Measurements from ENCODE around the gene MATCAP1.

Gene MATCAP1

DNA sequence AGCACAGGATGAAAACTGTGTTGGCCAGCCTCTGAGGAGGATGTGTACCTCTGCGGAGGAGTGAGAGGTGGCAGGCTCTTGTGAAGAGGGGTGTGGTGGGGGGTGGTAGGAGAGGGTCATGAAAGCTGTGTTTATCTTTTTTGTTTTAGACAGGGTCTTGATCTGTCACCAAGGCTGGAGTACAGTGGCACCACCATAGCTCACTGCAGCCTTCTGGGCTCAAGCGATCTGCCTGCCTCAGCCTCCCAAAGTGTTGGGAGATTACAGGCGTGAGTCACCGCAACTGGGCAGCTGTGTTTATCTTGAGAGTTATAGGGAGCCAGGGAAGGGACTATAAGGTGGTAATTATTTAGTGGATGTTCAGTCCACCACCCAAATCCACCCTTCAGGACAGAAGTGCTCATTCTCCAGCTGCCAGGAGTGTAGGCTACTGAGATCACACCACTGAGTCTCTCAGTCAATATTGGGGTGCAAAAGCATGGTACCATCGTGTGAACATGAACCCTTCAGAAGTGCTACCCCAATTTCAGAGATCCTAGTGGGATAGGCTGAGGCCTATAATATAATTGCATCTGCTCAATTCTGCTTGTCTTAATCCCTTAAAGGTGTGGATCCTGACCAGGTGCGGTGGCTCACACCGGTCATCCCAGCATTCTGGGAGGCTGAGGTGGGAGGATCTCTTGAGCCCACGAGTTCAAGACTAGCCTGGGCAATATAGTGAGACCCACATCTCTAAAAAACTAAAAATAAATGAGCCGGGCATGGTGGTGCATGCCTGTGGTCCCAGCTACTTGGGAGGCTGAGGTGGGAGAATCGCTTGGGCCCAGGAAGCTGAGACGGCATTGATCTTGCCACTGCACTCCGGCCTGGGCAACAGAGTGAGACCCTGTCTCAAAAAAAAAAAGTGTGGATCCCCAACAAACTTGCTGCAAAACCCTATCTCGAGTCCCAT, 7.0 kb upstream of the MATCAP1 start:
- DNase-seq, result no peak

GRCh38 chr16:67190041-67190440, 6.3 kb upstream of the MATCAP1 start, which contains the start of gene EXOC3L1:
Gene EXOC3L1 (minus strand): TSS chr16:67190136. CDS start chr16:67189676, 460 bp downstream.
- no peak for DNase-seq

DNA sequence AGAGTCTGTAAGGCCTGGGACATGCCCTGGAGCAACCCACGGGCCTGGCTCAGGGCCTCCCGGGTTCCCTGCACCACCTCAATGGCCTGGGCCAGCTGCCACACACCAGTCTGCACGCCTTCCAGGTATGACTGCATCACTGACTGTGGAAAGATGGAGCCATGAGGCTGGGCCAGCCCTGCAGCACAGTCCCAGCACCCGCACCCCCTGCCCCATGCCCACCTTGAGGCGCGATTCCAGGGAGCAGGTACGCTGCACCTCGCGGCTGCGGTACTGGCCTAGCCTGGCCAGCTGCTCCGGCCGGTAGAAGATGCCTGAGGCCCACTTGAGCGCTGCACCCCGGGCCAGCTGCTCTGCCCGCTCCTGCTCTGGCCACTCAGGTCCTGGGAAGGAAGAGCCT, 5.0 kb upstream of the MATCAP1 start:
- DNase-seq, result no peak

DNA sequence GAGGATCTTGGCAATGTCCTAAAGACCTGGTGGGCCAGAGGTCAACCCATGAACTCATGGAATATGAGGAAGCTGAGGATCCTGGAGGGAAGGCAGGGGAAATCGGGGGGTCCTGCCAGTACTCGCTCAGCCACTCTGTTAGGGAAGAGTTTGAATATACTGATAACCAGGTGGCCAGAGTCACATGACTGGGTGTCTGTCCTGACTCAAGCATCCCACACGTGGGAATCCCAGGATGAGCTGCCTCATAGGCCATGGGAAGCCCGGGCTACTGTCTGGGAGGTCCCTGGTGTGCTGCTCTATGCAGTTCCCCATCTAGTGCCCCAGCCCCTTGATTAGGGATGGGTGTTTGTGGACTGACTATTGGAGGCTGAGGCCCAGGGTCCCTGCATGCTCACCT, 4.6 kb upstream of the MATCAP1 start:
- DNase-seq, result no peak

DNA sequence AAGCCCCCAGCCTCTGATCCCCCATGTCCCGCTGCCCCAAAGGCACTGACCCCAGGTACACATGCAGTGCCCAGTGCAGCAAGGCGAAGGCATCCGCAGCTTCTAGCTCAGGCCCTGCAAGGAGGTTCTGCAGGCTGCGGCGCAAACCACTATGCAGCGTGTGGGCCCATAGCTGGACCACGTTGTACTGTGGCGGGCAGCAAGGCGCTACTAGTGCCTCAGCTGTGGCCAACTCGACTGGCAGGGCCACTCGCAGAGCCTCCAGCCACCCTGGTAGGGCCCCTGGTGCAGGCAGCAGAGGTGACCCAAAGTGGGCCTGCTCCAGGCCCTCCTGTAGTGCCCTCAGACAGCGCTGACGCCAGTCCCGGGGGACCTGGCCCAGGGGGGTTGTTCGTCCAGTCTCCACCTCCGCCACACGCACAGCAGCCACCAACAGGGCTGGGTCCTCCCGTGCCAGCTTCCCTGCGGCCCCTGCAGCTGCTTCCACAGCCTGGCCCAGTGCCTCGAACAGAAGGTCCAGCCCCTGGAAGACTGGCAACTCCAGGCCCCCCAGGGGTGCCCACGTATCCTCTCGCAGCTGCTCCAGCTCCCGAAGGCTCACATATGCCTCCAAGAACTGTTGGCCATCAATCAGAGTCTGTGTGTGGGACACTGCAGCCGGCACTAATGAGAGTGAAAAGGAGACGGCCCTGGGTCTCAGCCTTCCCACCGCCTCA, 3.6 kb upstream of the MATCAP1 start:
- no peak for DNase-seq

DNA sequence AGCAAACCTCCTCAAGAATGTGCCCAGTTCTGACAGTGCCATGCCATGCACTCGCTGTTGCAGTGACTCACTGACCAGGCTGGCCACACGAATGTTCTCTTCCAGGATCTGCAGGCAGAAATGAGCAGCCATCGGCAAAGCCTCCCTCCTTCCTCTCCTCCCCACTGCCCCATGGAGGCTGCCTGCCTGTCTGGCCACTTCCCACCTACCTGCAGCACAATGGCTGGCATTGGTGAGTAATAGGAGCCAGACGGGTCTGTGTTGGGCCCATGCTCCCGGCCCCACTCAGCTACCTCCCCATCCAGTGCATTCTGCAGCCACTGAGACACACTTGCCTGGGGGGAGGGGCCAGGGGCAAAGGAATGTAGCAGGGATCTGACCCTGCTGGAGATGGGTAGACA, 2.8 kb upstream of the MATCAP1 start:
- DNase-seq, result no peak

DNA sequence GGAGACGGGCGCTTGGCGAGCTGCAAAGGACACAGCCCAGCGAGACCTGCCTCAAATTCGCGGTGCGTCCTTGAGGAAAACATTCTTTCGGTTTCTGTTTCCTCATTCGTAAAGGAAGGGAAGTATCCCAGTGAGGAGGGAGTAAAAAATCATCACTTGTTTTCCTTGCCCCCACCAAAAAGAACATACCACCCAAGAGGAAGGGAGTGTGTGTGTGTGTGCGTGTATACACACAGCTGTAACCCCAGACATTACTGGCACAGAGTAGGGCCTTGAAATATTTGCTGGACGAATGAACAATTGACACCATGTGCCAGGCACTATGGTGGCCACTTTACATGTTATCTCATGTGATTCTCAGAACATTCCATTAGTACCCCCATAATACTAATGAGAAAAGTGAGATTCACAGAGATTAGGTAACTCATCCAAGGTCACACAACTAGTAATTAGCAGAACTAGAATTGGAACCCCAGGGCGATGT, 1.9 kb upstream of the MATCAP1 start:
- DNase-seq, result no peak

GRCh38 chr16:67184995-67185650, 1.4 kb upstream of the MATCAP1 start:
- DNase-seq, result peak; percentile 74

GRCh38 chr16:67184453-67184994, 761 bp upstream of the MATCAP1 start:
- no peak for DNase-seq

DNA sequence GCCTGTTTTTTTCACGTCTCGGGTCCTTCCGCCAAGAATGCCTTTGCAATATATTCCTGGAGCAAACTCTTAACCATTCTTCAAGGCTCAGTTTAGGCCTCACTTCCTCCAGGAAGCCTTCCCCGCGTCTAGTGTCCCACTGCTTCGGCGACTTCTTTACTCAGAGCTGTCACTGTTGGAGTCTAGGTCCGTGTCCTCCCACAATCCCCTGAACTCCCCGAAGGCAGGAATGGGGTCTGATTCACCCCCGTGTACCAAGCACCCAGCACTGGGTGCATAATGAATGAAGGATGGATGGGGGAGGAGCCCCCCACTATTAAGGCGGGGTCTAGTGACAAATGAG, 508 bp downstream of the MATCAP1 start:
- DNase-seq, result no peak

- DNase-seq, result no peak
These were observed 1.5 kb downstream of the MATCAP1 start for GRCh38 chr16:67182288-67182687.

DNA sequence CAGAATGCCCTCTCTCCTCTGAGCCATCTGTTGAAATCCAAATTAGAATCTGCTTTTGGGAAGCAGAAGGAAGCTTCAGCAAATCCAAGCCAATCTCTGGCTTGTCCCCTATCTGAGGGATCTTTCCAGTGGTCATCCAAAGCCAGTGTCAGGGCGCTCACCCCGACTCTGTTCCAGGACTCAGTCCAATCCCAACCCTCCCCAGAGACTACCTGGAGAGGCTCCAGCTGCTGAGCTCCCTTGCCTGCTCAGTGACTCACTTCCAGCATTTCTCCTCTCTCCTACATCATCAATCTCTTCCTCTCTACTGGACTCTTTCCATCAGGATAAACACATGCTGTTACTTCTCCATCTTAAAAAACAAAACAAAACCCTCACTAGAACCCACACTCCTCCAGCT, 2.4 kb downstream of the MATCAP1 start:
- DNase-seq, result no peak

GRCh38 chr16:67180166-67180565, 3.6 kb downstream of the MATCAP1 start:
- DNase-seq, result no peak

DNA sequence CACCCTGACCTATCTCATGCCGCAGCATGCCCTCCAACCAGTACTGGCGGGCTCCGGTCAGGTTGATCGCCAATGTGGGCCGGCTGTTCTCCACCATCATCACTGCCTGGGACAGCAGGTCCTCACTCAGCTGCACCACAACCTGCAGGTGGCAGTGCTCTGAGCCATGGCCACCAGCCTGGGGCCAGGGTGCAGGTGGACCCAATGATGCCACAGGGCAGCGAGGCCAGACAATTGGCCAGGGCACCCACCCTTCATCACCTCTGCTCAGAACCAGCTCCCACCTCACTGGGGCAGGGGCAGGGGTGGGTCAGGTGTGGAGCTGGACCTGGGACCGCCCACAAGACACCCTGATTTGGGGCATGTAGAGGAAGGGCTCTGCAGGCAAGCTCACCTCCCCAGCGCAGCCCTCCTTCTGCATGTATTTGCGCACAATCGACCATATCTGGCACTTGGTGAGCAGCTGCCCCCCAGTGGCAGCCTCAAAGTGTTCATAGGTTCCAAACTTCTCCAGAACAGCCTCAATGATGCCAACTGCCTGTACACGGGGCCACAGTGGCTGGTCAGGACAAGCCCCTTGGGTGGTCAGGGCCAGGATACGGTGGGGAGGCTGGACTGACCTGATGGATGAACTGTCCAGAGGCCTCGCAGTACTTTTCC, 4.2 kb downstream of the MATCAP1 start:
- no peak for DNase-seq

GRCh38 chr16:67177743-67178699, 5.7 kb downstream of the MATCAP1 start:
- peak; percentile 57 for DNase-seq

GRCh38 chr16:67176662-67177061, 7.1 kb downstream of the MATCAP1 start:
- DNase-seq, result no peak

- DNase-seq, result no peak
These were observed 9.0 kb downstream of the MATCAP1 start for GRCh38 chr16:67174706-67175231.

- DNase-seq, result peak; percentile 63
These were observed 9.7 kb downstream of the MATCAP1 start for GRCh38 chr16:67173808-67174705.

DNA sequence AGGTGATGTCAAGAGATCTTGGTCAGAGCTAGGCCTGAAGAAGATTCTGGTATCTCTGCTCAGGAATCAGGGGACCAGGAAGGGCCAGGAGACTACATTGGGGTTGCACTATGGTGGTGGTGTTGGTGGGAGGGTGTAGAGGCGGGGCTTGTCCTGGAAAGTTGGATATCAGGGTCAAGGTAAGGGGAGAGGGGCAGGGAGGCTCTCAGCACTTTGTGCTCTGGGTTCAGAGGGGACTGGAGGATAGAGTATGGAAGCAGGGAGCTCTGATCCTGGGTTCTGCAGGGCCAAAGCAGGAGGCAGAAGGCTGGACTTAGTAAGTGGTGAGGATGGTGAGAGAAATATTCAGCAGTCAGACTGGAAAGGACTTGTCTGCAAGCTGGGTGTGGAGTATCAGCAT, 10.4 kb downstream of the MATCAP1 start:
- DNase-seq, result no peak
